Fibroblast of upper back skin (primary cell): ENCODE results near the gene TNS3.

Experiments used
- DNase-seq: peaks from one replicate; pipeline ENCODE4 v3.0.0-alpha.2; 2013

Gene TNS3

DNA sequence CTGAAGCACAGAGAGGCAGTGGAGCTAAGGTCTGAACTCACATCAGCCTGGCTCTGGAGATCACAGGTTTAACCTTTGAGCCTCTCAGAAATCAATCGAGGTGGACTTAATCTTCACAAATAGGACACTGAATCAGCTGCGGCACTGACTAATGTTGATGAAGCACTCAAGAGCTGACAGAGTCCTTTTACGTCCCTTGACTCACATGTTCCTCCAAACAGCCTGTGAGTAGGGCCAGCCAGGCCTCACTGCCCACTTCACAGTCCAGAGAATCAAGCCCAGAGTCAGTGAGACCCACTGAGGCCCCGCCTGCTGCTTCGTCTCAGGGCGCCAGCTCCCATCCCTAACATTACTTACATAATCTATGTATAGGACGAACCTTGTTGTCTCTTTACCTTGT is 63.1 kb downstream of the TNS3 start:
- DNase-seq, result no peak

DNA sequence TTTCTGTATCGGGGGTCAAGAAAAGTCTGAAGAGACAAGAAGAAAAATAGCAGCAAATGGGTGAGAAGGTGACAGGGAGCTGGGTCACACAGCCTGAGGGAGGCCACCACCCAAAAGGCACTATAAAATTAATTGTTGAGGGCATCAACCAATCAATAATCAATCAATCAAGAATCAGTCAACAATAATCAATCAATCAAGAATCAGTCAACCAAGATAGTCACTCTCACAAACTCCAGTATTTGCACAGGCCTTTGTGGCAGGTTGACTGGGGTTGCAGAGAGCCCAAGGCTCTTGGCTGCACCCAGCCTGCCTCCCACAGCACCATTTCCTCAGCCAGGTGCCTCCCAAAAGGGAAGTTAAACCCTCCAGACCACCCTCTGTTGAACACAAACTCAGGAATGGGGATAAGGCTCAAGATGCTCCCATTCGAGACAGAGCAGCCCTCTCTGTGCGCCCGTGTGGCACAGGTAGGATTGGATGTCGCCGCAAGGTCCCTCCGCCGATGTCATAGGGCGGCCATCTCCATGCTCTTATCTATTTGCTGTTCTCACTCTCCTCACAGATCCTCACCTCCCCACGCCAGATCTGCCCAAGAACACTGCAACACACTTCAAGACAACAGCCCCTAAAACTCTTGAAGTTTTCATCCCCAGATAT is 64.0 kb downstream of the TNS3 start:
- DNase-seq, result no peak

DNA sequence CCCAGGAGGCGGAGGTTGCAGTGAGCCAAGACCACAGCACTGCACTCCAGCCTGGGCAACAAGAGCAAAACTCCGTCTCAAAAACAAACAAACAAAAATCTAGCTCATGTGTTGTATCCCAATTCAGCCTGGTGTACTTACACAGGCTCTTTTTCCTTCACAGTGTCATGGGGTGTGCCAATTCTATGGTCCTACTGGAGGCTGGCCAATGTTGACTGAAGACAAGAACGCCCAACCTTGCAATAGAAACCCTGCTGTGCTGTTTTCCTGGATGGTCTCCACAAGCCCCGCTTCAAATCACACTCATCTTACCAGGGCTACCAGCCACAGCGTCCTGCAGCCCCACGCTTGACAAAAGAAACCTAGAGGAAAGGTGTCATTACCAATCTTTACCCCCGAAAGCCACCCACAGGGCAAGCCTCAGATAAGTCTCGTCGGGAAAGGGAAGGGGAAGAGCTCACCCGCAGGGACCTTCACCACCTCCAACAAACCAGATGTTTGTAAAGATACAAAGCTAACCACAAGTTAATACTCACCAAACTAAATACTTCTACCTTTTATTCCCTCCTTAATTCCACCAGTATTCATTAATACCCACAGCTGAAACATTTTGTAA is 64.8 kb downstream of the TNS3 start:
- DNase-seq, result no peak

DNA sequence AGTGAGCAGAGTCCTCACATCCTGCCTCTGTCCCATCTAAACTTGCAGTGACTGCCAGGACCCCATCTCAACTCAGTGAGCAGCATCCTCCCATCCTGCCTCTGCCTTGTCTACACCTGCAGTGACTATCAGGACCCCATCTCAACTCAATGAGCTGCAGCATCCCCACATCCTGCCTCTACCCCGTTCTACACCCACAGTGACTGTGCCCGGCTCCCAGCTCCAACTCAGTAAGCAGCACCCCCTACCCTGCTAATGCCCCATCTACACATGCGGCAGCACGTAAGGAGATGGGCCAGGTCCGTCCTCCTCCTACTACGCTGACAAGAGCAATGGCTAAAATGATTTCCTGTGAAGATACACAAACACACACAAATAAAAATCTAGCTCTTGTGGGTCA is 65.5 kb downstream of the TNS3 start:
- no peak for DNase-seq

DNA sequence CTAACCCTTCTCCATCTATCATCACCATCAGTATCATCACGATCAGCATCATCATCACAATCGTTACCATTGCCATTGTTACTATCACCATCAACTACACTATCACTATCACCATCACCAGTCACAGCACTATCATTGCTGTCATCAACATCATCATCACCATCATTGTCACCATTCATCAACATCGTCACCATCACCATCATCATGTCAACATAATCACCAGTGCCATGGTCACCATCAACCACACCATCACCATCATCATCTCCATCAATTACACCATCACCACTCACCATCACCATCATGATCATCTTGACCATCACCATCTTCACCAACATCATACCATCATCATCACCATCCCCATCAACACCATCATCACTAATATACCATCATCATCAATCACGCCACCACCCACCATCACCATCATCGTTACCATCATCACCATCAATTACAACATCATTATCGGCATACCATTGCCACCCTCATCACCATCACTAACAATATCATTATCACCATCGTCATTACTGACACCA is 66.5 kb downstream of the TNS3 start:
- no peak for DNase-seq

DNA sequence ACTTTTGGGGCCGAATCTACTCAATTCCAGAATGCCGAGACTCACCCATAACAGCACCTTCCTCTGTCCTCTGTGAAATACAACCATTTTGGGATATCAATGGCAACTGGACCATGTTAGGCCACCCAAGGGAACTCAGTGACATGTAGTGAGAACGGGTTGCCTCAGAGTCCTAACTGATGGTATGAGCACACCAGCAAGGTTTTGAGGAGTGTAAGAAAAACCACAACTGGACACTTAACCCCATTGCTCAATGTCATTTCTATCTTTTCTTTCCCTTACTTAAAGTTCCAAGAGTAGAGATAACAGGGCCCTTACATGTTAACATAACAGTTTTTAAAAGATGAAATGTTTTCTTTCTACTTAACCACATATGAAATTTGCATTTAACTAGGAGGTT is 67.1 kb downstream of the TNS3 start:
- DNase-seq, result no peak

DNA sequence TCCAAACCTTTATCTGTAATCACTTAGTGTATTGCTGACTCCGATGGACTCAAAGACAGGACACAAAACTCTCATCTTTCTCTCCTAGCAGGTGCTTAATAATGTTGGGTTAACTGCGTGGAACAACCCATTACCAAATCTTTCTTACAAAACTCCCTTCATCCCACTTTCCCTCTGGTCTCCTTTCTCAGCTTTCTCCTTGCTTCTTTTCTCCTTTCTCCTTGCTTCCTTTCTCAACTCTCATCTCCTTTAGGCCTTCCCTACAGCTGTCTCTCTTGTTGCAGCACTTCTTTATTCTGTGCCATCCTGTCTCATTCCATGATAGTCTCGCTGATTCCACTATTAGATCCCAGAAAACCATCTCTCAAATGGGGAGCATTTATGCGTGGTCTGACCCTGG is 67.5 kb downstream of the TNS3 start:
- no peak for DNase-seq

DNA sequence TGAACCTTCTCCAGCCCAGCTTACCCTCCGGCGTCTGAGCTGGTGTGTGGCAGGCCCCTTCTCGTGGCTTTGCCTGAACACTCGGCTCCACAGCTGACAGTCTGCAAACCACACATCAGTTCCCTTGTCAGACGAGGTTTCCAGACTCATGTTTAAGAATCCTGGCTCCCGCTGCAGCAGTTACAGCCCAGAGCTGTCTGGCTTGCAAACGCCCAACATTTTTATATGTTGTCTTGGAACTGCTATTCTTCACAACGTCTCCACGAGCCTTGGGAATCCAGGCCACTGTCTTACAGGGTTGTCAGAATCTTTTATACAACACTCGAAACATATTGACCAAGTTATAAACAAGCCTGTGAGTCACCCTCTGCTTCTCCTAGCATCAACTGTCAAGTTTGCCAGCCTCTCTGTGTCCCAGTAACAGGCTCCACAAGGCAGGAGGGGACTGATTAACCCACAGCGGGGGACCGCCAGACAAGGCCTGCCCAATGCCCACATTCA is 68.1 kb downstream of the TNS3 start:
- peak; percentile 87 for DNase-seq

DNA sequence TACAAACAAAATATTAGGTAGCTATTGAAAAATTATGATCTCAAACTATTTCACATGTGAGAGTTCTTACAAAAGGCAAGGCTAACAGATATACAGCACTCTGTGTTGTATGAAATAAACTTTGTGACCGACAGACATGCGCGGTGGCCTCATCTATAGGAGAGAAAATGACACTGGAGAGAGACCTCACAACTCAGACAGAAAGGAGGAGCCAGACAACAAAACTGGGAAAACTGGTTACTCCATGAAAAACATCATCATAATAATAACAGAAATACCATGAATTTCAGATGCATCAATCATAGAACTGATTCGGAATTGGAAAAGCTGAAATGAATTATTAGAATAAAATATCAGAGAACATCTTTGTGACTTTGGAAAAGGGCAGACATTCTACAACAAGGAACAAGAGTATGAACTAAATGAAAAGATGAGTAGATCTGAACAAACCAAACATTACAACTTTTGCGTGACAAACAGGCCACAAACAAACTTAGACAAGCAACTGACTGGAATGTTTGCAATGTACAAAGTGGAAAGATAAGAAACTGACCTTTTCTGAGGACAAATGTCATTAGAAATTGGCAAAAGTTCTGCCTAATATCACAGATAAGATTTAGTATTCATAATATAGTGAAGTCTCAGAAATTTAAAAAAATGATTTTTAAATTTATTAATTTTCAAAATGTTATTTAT is 69.3 kb downstream of the TNS3 start:
- no peak for DNase-seq

DNA sequence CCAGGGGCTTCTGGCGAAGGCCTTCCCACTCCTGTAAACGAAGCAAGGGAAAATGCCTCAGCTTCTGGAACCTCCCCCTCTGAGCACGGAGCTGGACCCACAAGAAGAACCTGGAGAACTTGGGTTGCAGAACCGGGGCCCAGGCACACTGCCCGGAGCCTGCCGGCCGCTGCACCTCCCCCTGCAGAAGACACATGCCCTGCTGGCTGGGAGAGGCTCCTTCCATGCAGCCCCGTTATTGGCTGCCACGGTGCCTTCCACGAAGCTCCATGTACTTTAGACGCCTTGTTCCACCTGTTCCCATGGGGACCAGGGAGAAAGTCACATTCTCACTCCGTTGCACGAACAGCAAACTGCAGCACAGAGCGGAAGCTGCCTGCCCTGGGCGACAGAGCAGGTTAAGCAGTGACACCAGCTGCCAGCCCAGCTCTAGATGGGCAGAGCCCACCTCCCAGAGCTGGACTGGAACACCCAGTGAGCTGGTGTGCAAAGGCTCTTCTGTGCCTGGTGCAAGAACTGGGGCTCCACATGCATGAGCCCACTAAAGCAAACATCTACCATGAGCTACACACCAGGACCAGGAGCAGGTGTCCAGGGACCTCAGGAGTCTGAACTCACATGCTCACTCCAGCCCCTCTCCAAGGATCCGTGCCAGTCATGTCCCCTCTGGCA is 70.1 kb downstream of the TNS3 start:
- DNase-seq, result no peak

DNA sequence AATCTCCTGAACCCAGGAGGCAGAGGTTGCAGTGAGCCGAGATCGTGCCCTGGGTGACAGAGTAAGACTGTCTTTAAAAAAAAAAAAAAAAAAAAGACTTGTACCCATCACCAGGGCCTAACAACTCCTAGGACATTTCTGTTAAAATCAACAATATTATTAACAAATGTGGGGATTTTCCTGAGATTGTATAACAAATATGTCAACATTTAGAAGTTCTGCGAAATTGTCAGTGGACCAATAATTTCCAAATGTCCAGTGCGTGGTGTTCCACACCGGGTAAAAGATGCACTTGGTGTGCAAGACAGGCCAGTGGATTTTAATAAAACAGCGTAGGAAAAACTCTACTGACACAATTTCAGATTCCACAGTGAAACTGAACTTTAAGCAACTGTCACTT is 71.1 kb downstream of the TNS3 start:
- DNase-seq, result no peak

DNA sequence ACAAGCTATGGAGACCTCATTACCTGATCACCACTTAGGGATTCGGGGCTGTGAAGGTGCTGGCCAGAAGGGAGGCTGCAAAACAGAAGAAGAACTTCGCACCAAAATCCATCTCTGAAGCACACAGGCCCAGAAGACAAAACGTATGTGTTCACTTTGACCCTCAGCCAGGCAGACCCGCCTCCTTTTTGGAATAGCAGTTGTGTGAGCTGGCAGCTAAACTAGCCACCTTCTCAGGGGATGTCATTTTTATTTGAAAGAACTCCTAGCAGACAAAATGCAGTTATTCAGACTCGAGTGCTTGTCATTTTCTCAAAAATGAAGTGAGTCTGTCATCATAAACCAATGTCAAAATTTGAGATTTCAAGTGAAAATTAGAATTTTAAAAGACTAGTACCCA is 71.7 kb downstream of the TNS3 start:
- no peak for DNase-seq

DNA sequence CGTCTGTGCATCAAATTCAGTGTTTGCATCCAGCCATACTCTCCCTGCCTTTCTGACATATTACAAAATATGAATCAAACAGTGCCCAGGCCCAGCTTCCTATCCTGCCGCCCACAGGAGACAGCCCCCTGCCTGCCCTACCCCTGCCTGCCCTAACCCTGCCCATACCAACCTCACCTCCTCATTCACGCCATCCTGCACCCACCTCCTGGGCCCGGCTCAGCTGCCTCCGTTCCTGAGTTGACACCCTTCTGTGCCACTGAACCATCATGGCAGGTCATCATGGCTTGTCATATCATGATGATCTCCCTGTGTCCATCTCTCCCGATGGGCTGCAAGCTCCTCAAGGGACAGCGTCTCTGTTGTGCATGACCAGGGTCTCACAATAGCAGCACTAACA is 72.3 kb downstream of the TNS3 start:
- no peak for DNase-seq

DNA sequence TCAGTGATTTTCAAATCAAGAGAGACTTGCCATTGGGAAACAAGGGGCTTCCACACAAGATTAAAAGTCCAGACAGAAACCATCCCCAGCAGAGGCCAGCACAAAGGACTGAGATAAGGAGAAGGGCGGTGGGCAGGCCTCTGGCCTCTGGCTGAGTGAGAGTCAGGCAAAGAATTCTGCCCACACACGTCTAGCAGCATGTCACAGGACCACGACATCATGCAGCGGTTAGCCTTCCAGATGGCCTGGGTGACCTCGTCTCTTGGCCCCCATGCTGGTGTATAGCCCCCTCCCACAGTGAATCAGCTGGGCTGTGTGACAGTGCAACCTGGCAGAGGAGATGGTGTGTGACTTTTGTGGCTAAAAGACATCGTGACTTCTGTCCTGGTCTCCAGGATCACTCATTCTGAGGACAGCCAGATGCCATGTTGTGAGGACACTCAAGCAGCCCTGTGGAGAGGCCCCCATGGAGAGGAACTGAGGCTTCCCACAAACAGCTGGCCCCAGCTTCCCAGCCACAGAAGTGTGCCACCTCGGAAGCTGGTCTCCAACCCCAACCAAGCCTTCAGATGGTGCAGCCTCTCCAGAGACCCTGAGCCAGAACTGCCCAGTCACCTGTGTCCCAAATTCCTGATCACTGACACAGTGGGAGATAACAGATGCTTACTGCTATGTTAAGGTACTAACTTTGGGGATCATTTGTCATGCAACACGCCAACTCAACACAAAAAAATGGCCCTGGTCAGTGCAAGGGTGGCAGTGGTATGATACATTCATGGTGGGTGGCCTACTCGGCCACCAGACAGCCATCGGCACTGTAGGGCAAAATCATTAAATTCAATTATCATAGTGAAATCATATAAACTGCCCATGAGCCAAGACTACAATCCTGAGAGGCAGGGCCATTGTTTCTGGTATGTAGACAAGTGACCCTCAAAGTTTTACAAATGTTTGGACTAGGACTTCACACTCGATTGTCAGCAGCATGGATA is 73.2 kb downstream of the TNS3 start:
- DNase-seq, result no peak

DNA sequence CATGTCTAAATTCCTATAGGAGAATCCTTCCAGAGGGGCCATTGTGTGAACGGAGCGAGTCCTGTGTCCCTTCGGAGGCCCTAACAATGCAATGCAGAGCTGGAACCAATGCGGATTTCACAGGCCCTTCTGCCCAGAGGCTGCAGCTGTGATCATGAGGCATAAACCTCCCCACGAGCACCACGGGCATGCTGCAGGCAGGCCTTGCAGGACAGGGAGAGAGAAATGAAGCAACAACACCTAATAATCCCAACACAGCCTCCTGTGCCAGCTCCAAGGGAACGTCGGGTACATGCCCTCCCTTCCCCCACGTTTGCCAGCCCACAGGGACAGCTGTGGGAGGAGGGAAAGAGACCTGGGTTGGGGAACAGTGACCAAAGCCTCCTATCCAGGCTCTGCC is 74.4 kb downstream of the TNS3 start:
- DNase-seq, result no peak

DNA sequence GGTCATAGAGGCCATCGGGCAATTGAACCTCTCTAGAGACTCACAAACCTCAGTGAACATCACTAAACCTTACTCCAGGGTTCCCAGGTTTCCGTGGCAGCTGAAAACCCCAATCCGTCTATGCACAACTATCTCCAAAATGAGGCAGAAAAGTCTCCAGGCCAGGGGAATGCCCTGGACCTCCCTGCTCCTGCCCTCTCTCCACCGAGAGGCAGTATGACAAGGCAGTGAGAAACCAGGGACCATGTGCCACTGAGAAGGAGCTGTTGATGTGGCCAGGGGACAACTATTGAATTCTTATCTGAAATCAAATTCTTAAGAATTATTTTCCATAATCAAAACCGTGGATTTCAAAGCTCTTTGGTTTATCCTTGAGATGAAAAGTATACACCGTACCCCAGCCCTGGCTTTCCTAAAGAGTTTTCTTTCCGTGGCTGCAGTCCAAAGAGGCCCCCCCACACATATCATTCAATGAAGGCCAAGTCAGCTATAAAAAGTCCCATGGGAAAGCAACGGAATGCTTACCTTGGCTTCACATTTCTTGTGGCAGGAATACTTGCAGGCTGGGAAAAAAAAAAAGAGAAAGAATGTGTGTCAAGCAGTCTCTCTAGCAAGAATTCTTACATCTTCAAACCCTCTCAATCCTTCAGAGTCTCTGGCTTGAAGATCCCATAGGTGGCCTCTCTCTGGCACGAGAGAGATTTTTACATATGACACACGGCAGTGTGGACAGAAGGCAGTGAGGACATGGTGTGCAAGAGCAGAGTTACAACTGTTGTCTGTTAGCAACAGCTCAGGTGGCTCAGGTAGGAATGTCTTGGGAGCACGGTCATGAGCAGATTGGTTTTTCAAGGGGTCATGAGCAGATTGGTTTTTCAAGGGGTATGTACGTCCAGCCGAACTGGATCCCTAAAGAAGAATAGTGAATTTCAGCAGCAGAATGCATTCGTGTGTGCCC is 75.2 kb downstream of the TNS3 start:
- DNase-seq, result peak; percentile 97

DNA sequence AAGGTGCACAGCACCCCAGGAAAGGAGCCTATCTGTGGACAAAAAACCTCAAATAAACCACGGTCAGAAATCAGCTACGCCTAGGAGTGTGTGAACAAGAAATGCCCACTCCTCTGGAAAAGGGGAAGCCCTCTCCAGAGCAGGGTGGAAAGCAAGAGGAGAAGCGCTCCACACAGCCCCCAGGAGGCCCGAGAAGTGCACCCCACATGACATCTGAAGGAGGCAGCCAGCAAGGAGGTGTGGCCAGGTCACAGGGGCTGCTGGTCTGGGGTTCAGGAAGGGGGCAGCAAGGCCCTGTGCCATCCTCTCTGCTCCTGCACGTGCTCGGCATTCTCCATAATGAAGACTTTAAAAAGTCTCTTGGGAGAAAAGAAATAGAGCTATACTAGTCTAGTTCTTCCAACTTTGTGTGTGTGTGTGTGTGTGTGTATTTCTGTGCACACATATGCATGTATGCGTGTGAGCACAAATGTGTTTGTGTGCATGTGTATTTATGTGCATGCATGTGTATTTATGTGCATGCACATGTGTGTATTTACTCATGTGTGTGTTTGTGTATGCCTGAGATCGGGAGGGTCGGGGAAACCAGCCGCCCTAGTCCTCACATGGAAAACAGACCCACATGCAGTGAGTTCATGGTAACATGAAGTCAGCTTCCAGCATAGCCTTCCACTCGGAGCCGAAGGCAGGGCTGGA is 76.5 kb downstream of the TNS3 start:
- DNase-seq, result no peak

DNA sequence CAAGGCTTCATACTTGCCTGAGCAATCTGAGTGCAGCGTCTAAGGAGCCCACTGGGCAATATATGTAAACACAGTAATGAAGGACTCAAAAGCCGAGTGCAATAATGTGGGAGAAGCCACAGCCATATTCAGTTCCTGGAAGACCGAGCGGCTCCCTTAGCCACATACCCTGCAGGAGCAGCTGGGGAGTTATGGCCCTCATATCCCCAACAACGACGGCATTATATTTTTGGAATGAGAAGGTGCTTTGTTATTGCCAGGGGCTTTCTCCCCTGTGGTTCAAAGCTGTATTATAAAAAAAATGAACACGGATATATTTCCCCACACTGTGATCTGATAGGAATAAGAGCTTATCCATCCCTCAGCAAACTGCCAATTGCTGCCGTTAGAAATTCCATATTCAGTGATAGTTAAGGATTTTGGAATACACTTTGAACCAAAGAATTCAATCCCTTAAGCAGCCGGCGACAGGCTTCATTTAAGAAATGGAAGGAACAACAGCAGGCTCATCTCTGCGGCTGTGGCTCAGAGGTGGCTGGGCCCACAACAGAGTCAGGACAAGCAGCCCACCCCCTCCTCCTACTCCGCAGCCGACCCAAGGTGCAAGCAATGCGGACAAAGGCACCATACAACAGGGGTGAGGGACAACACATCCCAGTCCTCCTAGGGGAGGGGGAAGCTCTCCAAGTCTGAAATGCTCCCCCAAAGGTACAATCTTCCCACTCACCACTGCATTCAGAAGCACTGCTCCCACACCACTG is 77.2 kb downstream of the TNS3 start:
- no peak for DNase-seq

DNA sequence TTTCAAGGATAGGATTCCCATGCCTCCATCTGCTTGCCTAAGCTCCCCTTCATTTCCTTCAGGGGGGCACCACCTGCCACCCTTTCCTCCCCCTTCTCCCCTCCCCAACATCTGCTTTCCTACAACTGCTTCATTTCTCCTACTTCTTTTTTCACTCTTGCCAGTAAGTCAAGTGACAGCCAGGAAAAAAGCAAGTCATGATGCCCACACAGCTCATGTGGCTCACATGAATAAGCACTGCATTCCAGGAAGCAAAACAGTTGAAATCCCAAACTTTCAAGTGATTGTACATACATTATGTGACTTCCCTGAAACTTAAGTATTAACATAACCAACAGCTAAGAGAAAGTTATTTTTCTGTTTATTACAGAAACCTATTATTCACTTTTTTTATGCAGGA is 78.6 kb downstream of the TNS3 start:
- DNase-seq, result peak; percentile 48
